Adipocyte (in vitro differentiated cells): Measurements from ENCODE around the gene GNAT3.
A peak's percentile ranks its signal among the peaks of the same experiment; 100 is the strongest.

Source experiments
- DNase-seq: peaks from one replicate; pipeline ENCODE4 v3.0.0-alpha.2; 2015; ENCODE audit warnings: low read depth
- H3K27me3 ChIP-seq: replicated peaks from 2 replicates; pipeline ENCODE4 v1.7.0; 2013; ENCODE audit warnings: mild to moderate bottlenecking, low read length, moderate library complexity; ENCODE audit not compliant: control insufficient read depth, insufficient read depth
- H3K36me3 ChIP-seq: 2 replicates; pipeline ENCODE4 v1.7.0; 2013; ENCODE audit warnings: low read length, mild to moderate bottlenecking, moderate library complexity; ENCODE audit not compliant: control insufficient read depth, insufficient read depth, severe bottlenecking
- H3K4me1 ChIP-seq: 2 replicates; pipeline ENCODE4 v1.7.0; 2013; ENCODE audit warnings: mild to moderate bottlenecking, low read length, moderate library complexity; ENCODE audit not compliant: control insufficient read depth, insufficient read depth
- H3K4me3 ChIP-seq: 2 replicates; pipeline ENCODE4 v1.7.0; 2013; ENCODE audit warnings: mild to moderate bottlenecking, low read length, moderate library complexity
- H3K9ac ChIP-seq: 2 replicates; pipeline ENCODE4 v1.7.0; 2013; ENCODE audit warnings: mild to moderate bottlenecking, low read length, moderate library complexity
- H3K9me3 ChIP-seq: 2 replicates; pipeline ENCODE4 v1.7.0; 2013; ENCODE audit warnings: mild to moderate bottlenecking, low read length, moderate library complexity; ENCODE audit not compliant: control insufficient read depth

Gene GNAT3

GRCh38 chr7:80463272-80463920 is 48.5 kb downstream of the GNAT3 start:
- Histone ChIP-seq H3K27me3 (no peaks in the 10 kb centered on the region), H3K36me3 (no peaks in the 10 kb centered on the region), H3K4me3 (no peak overlapping the region), H3K9me3 (no peaks in the 10 kb centered on the region), H3K9ac (no peak overlapping the region), H3K4me1 (peaks cover 10% of the 10 kb centered on the region)
- DNase-seq: no peak

GRCh38 chr7:80460857-80461256 is 51.0 kb downstream of the GNAT3 start:
- no peaks in the 10 kb centered on the region for H3K4me1 ChIP-seq
- DNase-seq: no peak
- H3K9ac ChIP-seq: no peak overlapping the region
- H3K9me3 ChIP-seq: no peaks in the 10 kb centered on the region
- H3K4me3 ChIP-seq: no peak overlapping the region
- H3K36me3 ChIP-seq: no peaks in the 10 kb centered on the region
- no peaks in the 10 kb centered on the region for H3K27me3 ChIP-seq

GRCh38 chr7:80459776-80460510 is 51.9 kb downstream of the GNAT3 start:
- Histone ChIP-seq H3K27me3 (no peaks in the 10 kb centered on the region), H3K36me3 (no peaks in the 10 kb centered on the region), H3K4me1 (no peaks in the 10 kb centered on the region), H3K9me3 (no peaks in the 10 kb centered on the region), H3K9ac (no peak overlapping the region), H3K4me3 (no peak overlapping the region)
- no peak for DNase-seq

GRCh38 chr7:80458822-80459725 is 52.8 kb downstream of the GNAT3 start:
- no peak for DNase-seq
- no peaks in the 10 kb centered on the region for H3K9me3 ChIP-seq
- no peak overlapping the region for H3K9ac ChIP-seq
- H3K36me3 ChIP-seq: no peaks in the 10 kb centered on the region
- no peaks in the 10 kb centered on the region for H3K27me3 ChIP-seq
- no peak overlapping the region for H3K4me3 ChIP-seq
- no peaks in the 10 kb centered on the region for H3K4me1 ChIP-seq

- Histone ChIP-seq H3K9ac (no peak overlapping the region), H3K36me3 (no peaks in the 10 kb centered on the region), H3K4me3 (no peak overlapping the region), H3K27me3 (no peaks in the 10 kb centered on the region), H3K9me3 (no peaks in the 10 kb centered on the region), H3K4me1 (peaks cover 9% of the 10 kb centered on the region)
- DNase-seq: peak; percentile 62
Observed at GRCh38 chr7:80453699-80454340, 58.0 kb downstream of the GNAT3 start.

GRCh38 chr7:80450621-80451308 is 61.1 kb downstream of the GNAT3 start:
- H3K27me3 ChIP-seq: no peaks in the 10 kb centered on the region
- no peak overlapping the region for H3K4me3 ChIP-seq
- H3K36me3 ChIP-seq: no peaks in the 10 kb centered on the region
- H3K9me3 ChIP-seq: no peaks in the 10 kb centered on the region
- no peak overlapping the region for H3K9ac ChIP-seq
- peaks cover 9% of the 10 kb centered on the region for H3K4me1 ChIP-seq
- DNase-seq: peak; percentile 55

GRCh38 chr7:80449836-80450235 is 62.0 kb downstream of the GNAT3 start:
- Histone ChIP-seq H3K27me3 (no peaks in the 10 kb centered on the region), H3K4me3 (no peak overlapping the region), H3K9ac (no peak overlapping the region), H3K4me1 (peaks cover 9% of the 10 kb centered on the region), H3K36me3 (no peaks in the 10 kb centered on the region), H3K9me3 (no peaks in the 10 kb centered on the region)
- no peak for DNase-seq

GRCh38 chr7:80445351-80445750 is 66.5 kb downstream of the GNAT3 start:
- peaks cover 14% of the 10 kb centered on the region for H3K4me1 ChIP-seq
- DNase-seq: no peak
- H3K4me3 ChIP-seq: no peak overlapping the region
- no peaks in the 10 kb centered on the region for H3K27me3 ChIP-seq
- H3K9ac ChIP-seq: no peak overlapping the region
- H3K9me3 ChIP-seq: no peaks in the 10 kb centered on the region
- no peaks in the 10 kb centered on the region for H3K36me3 ChIP-seq

GRCh38 chr7:80444811-80445210 is 67.1 kb downstream of the GNAT3 start:
- Histone ChIP-seq H3K4me3 (no peak overlapping the region), H3K27me3 (no peaks in the 10 kb centered on the region), H3K36me3 (no peaks in the 10 kb centered on the region), H3K9me3 (no peaks in the 10 kb centered on the region), H3K9ac (no peak overlapping the region), H3K4me1 (peaks cover 17% of the 10 kb centered on the region)
- DNase-seq: no peak

GRCh38 chr7:80443325-80443724 is 68.5 kb downstream of the GNAT3 start:
- no peak overlapping the region for H3K9ac ChIP-seq
- no peak overlapping the region for H3K4me3 ChIP-seq
- H3K36me3 ChIP-seq: no peaks in the 10 kb centered on the region
- no peaks in the 10 kb centered on the region for H3K9me3 ChIP-seq
- H3K27me3 ChIP-seq: no peaks in the 10 kb centered on the region
- peak; percentile 21 for DNase-seq
- H3K4me1 ChIP-seq: peaks cover 26% of the 10 kb centered on the region
